ENCODE measurements around the gene ENSA. TPM values are rescaled to one million over a fixed set of nuclear protein-coding genes. Genes with fewer than 3 reads are reported as not detected.

ENSA gene, protein sequence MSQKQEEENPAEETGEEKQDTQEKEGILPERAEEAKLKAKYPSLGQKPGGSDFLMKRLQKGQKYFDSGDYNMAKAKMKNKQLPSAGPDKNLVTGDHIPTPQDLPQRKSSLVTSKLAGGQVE
- 100 to 1,000 TPM; 179 to 377 (median 344) TPM for total RNA-seq

DNA sequence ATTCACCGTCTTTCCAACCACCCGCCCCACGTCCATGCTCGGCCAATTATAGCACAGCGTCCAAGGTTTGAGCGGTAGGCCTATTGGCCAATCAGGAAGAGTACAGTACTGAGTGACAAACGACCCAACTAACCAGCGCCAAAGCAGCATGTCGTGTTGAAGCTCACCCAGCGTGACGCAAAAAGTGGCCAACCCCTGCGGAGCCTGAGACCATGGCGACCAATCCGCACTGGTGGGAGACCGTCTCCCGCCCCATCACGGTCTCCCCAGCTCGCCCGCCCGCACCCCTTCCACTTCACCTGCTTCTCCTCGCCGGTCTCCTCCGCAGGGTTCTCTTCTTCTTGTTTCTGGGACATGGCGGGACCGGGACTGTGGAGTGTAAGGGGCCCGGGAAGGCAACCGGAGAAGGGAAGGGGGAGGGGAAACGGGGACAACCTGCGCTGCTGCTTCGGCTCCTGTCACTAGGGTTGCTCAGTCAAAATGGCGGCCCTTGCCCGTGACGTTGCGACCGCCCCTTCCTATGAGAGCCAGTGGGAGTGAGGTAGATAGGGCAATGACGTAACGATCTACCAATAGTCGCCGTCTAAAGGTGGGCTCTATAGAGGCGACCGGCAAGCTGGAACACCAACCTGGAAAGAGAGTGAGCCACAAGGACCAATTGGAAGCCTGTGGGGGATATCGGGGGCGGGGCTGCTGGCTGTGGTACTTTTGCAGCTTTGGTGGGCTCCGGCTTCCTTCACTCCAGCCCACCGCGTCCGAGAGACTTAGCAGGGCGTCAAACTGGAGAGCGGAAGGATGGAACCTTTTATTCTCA lies at the start of gene ENSA:
Gene ENSA (minus strand): TSS at position 498 of the 814 bp plus-strand sequence. CDS start 142 bp downstream, at position 356.
- H3K9me3 ChIP-seq: no peaks in the 10 kb centered on the region
- H3K27ac ChIP-seq: peak within 1 kb of the TSS; percentile 96 to 100 (median 97)
- no peaks in the 10 kb centered on the region for H3K27me3 ChIP-seq
- peaks cover 0 to 53% (median 40%) of the 10 kb centered on the region in 3 donors for H3K4me1 ChIP-seq
- intact Hi-C loops (cut with DNase I): no loop called here
- TF ChIP-seq POLR2A (IDR thresholded peaks at IDR 0.05): peak in 3 of 4 donors; percentile 87 to 97 (median 88)
- TF ChIP-seq, protein P1, sequence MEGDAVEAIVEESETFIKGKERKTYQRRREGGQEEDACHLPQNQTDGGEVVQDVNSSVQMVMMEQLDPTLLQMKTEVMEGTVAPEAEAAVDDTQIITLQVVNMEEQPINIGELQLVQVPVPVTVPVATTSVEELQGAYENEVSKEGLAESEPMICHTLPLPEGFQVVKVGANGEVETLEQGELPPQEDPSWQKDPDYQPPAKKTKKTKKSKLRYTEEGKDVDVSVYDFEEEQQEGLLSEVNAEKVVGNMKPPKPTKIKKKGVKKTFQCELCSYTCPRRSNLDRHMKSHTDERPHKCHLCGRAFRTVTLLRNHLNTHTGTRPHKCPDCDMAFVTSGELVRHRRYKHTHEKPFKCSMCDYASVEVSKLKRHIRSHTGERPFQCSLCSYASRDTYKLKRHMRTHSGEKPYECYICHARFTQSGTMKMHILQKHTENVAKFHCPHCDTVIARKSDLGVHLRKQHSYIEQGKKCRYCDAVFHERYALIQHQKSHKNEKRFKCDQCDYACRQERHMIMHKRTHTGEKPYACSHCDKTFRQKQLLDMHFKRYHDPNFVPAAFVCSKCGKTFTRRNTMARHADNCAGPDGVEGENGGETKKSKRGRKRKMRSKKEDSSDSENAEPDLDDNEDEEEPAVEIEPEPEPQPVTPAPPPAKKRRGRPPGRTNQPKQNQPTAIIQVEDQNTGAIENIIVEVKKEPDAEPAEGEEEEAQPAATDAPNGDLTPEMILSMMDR (IDR thresholded peaks at IDR 0.05): peak in 1 of 6 experiments; percentile 8
- peak within 1 kb of the TSS; percentile 51 to 76 (median 62) for H3K4me3 ChIP-seq
- 0% methylated on average over 31 to 42 of the region's 49 CpGs for WGBS, 2 donors
- peak; percentile 91 for DNase-seq
- H3K36me3 ChIP-seq: peaks cover 0 to 33% (median 5%) of the 10 kb centered on the region in 3 donors

DNA sequence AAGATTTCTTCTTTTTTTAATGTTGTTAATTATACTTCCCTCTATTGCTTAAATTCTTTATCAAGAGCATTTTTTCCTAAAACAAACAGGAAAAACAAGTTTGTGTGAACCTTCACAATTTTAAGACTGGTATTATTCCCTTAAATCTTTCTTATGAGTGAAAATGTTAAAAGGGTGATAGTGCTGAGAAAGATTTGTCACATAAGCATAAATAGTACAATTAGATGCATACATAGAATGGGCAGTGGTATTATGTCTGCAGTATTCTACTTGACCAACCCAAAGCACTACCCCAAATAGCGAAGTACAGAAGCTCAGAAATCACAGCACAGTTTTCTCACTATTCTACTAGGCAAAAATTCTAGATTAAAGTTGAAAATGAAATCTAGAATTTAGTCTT lies 49.6 kb upstream of the ENSA start:
- Histone ChIP-seq H3K9me3 (no peaks in the 10 kb centered on the region), H3K27ac (no peak overlapping the region), H3K27me3 (no peaks in the 10 kb centered on the region), H3K36me3 (peaks cover 5 to 66% (median 8%) of the 10 kb centered on the region in 3 donors), H3K4me3 (no peak overlapping the region), H3K4me1 (peaks cover 0 to 13% (median 0%) of the 10 kb centered on the region in 3 donors)
- no peak for DNase-seq
- TF ChIP-seq, protein P1 (IDR thresholded peaks at IDR 0.05): no peak
- TF ChIP-seq POLR2A (IDR thresholded peaks at IDR 0.05): no peak
- intact Hi-C loops (cut with DNase I): no loop called here
- WGBS, 2 donors: 95 to 96% methylated on average over 1 of the region's 1 CpG

DNA sequence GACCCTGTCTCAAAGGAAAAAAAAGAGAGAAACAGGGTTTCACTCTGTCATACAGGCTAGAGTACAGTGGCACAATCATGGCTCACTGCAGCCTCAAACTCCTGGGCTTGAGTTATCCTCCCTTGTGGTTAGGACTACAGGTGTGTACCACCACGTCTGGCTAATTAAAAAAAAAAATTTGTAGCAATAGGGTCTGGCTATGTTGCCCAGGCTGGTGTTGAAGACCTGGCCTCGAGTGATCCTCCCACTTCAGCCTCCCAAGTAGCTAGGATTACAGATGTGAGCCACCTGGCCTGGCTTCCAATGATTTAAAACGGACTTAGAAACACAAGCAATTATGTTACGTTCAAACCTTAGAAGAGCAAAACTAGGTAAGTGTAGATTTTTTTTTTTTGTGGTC lies 45.5 kb upstream of the ENSA start:
- Histone ChIP-seq H3K9me3 (no peaks in the 10 kb centered on the region), H3K4me1 (peaks cover 0 to 14% (median 0%) of the 10 kb centered on the region in 3 donors), H3K36me3 (peaks cover 0 to 57% (median 8%) of the 10 kb centered on the region in 3 donors), H3K27me3 (no peaks in the 10 kb centered on the region), H3K27ac (no peak overlapping the region), H3K4me3 (no peak overlapping the region)
- TF ChIP-seq, protein P1 (IDR thresholded peaks at IDR 0.05): no peak
- no peak for TF ChIP-seq POLR2A (IDR thresholded peaks at IDR 0.05)
- intact Hi-C loops (cut with DNase I): no loop called here
- 92 to 98% methylated on average over 4 of the region's 4 CpGs for WGBS, 2 donors
- DNase-seq: no peak

DNA sequence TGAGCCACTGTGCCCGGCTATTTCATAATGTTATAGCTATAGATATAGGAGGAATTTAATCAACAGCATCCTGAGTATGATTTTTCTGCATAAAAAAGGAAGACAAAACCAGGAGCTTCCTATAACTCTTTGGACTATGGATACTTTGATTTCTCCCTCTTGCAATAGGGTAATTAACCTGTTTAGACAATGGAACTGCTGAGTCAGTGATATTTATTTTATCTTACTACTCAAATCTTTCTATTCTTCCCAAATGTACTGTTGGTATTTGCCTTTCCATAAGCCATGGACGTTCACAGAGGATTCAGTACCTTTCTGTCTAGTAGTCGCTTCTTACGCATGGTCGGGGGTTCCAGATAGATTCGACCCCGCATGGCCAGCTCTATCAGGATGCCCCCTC lies 33.9 kb upstream of the ENSA start:
- no peak for DNase-seq
- H3K4me1 ChIP-seq: peaks cover 0 to 20% (median 0%) of the 10 kb centered on the region in 3 donors
- no peak overlapping the region for H3K4me3 ChIP-seq
- H3K36me3 ChIP-seq: peaks cover 0 to 71% (median 2%) of the 10 kb centered on the region in 3 donors
- 81 to 87% methylated on average over 7 of the region's 7 CpGs for WGBS, 2 donors
- H3K27ac ChIP-seq: no peak overlapping the region
- H3K9me3 ChIP-seq: no peaks in the 10 kb centered on the region
- intact Hi-C loops (cut with DNase I): no loop called here
- TF ChIP-seq, protein P1 (IDR thresholded peaks at IDR 0.05): no peak
- TF ChIP-seq POLR2A (IDR thresholded peaks at IDR 0.05): no peak
- no peaks in the 10 kb centered on the region for H3K27me3 ChIP-seq

DNA sequence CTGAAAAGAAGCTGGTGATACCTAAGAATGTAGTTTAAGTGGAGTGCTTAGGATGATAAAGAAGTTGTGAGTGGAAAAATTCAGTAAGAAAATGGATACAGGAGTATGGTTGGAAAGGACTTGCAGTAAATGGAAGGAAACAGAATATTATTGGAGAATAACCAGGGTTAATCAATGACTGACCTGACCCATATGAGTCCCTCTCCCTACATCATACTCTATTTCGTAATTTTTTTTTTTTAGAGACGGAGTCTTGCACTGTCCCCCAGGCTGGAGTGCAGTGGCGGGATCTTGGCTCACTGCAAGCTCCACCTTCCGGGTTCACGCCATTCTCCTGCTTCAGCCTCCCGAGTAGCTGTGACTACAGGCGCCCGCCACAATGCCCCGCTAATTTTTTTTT lies 33.4 kb upstream of the ENSA start:
- DNase-seq: no peak
- H3K4me1 ChIP-seq: peaks cover 0 to 20% (median 0%) of the 10 kb centered on the region in 3 donors
- peaks cover 0 to 74% (median 3%) of the 10 kb centered on the region in 3 donors for H3K36me3 ChIP-seq
- no peaks in the 10 kb centered on the region for H3K27me3 ChIP-seq
- no peak for TF ChIP-seq POLR2A (IDR thresholded peaks at IDR 0.05)
- TF ChIP-seq, protein P1 (IDR thresholded peaks at IDR 0.05): no peak
- H3K4me3 ChIP-seq: no peak overlapping the region
- H3K9me3 ChIP-seq: no peaks in the 10 kb centered on the region
- WGBS, 2 donors: 92 to 94% methylated on average over 9 of the region's 9 CpGs
- no peak overlapping the region for H3K27ac ChIP-seq
- intact Hi-C loops (cut with DNase I): no loop called here
